Fibroblast of gingiva (primary cell): Measurements from ENCODE around the gene ATP11B.

Experiments used
- DNase-seq: peaks from one replicate; pipeline ENCODE4 v3.0.0-alpha.2; 2011; ENCODE audit warnings: low read depth

ATP11B gene

DNA sequence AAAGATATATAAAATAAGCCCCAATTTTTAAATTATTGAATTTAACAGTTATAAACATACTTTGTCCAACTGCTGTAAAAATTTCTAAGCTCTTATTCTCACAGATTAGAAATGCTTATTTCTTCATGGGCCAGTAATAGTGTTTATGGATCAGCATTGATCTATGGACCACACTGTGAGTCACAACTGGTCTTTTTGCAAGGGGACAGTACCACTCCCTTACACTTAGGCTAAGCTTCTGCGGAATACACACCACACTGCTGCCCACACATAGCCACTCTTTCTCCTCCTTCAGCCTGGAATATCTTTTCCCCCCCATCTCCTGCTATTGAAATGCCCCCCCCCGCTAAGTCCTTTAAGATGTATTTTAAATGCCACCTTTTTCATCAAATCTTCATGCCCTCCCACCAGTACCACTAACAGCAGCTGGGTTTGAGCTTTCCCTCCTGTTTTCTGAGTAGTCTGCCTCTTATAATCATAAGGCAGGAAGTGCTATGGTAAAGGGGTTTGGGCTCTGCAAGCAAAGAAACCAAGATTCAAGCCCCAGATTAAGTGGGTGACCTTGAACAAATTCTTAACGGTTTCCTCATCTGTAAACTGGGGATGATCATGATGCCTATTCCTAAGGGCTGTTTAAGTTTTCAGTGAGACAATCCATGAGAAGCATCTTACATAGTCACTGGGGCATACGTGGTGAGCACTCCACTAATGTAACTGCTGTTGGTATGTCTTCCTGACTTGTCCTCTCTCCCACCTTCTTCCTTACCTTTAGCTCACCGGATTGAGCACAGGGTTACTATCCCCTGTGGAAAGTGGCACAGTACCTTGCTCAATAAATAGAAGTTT lies 117.9 kb downstream of the ATP11B start:
- no peak for DNase-seq

DNA sequence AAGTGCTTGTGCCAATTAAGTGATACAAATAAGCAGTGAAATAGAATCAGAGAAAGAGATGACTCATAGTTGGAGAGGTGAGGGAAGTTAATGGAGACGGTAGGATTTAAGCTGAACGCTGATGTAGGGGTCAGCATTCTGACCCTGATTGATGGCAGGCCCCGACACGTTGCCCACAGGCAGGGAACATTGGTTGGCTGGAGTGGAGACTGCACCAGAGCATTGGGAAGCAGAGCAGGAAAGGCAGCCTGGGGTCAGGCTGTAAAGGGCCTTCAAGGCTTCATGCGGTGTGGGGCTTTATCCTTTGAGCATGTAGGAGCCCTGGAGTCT lies 118.4 kb downstream of the ATP11B start:
- DNase-seq, result no peak

- DNase-seq, result no peak
These were observed 119.2 kb downstream of the ATP11B start for GRCh38 chr3:182912474-182912873.

DNA sequence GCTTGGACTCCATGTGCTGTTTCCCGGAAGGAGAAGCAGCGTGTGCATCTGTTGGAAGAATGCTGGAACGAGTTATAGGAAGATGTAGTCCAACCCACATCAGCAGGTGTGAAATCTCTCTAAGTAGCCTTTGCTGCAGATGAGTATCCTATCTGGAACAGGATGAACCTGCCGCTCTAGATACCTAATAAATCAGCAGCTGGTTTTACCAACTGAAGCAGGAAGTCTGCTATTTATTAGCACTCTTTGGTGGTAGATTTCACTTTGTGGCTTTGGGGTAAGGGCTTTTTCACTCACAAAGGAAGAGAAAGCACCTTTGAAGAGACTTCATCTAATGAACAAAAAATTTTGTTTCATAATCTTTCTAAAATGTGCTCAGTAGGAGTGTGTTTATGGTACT lies 120.6 kb downstream of the ATP11B start:
- no peak for DNase-seq

DNA sequence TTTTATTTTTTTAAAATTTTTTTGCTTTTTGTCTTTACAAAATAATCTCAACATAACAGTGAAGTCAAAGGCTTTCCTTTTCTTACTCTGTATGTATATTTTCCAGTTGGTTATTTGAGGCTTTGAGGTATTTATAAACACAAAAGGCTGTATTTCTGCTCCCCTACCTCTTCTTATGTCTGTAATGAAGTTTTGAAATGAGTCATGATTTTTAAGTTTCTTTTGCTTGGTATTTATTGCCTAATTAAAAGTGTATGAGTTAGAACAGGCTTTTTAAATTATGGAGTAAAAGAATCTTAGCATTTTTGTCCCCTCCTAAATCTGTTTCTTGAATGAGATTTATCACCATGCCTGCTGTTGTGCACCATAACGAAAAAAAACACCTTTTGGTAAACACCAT lies 121.0 kb downstream of the ATP11B start:
- DNase-seq, result no peak

DNA sequence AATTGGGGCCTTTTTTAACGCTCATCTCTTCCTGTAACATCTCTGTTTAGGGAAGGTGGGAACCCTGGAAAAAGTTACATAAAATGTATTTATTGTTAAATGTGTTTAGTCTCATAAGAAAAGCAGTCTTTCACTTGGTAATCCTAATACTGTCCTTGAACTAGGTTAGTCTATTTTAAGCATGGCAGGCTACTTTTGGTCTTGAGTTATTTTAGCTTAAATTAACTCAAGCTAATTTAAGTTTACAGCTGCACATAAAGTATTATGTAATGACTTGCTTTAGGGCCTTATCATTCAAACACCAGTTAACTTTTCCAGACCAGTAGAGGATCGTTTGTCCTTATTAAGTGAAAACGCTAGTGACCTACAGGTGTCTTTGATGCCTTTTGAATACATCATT lies 123.8 kb downstream of the ATP11B start:
- DNase-seq, result no peak

GRCh38 chr3:182919866-182920357 lies 126.6 kb downstream of the ATP11B start:
- no peak for DNase-seq

- no peak for DNase-seq
These were observed 127.3 kb downstream of the ATP11B start for GRCh38 chr3:182920515-182921084.

DNA sequence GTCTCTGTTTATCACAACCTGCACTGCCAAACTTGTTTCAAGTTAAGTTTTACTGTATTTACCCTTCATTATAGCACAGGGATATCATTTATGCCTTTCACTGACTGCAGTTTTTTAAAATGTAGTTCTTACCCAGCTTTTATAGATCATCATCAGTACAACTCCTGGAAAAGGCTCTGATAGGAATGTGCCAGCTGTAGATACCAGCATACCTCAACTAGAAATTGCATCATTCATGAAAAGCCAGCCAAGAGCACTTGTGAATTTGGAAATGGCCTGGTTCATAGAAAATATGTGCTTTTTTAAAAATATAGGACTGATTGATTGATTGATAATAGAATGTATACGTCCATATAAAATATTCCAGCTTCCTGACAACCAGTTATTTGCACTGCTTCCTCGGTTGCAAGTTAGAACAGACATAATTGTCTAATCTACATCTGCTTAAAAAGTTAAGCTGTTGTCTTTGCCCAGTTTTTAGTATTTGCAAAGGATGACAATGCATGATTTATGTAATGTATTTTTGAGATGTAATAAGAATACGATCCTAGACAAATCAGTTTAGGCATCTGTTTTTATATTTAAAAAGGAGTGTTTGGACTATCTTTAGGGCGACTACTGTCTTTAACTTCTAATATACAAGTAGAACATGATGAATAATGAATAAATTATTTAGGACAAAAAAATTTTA lies 128.5 kb downstream of the ATP11B start:
- DNase-seq, result peak; percentile 24

DNA sequence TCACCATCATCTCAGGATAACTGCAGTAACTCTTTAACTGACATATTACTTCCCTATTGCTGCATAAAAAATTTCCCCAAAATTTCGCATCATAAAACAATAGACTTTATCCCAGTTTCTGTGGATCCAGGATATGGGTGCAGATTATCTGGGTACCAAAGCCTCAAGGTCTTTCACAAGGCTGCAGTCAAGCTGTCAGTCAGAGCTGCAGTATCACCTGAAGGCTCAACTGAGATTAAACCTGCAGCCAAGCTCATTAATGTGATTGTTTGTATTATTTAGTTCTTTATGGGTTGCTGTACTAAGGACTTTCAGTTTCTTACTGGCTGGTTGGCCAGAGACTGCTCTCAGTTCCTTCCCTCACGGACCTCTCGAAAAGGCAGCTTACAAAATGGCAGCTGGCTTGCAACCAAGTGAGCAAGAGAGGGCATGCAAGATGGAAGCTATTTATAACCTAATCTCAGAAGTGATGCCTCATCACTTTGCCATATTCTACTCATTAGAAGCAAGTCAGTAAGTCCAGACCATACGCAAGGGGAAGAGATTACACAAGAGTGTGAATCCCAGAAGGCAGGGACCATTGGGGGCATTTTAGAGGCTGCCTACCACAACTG lies 132.1 kb downstream of the ATP11B start:
- DNase-seq, result peak; percentile 82

DNA sequence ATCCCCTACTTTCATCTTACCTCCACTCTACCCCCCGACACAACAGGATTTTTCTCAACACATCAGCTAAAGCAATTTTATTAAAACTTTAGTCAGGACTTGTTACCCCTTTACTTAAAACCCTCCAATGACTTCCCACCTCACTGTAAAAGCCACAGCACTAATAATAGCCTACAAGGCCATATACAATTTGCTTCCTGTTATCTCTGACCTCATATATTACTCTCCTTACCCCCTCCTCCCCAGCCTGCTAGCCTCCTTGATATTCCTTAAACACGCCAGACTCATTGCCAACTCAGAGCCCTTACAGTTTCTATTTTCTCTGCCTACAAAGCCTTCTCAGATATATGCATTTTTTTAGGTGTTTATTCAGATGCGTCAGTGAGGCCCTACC lies 132.6 kb downstream of the ATP11B start:
- DNase-seq, result no peak

GRCh38 chr3:182935803-182936202 lies 142.5 kb downstream of the ATP11B start:
- DNase-seq, result no peak

- DNase-seq, result no peak
These were observed 143.1 kb downstream of the ATP11B start for GRCh38 chr3:182936239-182936917.

- no peak for DNase-seq
These were observed 143.6 kb downstream of the ATP11B start for GRCh38 chr3:182936918-182937285.

- DNase-seq, result no peak
These were observed 144.2 kb downstream of the ATP11B start for GRCh38 chr3:182937293-182938051.

DNA sequence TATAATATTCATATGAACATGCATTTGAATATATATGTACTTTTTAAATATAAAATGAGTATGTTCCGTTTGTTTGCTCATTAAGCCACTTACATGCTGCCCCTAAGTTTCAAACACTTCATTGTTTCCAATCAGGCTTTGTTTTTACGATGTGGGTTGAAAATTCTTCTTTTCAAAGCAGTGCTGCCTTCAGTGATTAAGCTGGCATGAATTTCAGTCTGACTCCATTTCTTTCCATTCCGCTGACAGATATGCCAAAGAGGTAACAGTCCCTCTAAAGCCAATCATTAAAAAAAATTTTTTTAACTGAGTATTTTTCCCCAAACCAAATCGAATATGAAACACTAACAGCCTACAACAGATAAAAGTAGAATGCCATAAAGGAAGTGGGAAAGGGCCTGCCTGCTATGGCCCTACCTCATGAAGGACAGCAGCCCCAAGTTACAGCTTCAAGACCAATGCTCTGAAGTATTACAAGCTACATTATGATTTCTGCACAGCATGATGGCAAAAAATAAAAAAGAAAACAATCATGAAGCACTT lies 147.0 kb downstream of the ATP11B start:
- no peak for DNase-seq

DNA sequence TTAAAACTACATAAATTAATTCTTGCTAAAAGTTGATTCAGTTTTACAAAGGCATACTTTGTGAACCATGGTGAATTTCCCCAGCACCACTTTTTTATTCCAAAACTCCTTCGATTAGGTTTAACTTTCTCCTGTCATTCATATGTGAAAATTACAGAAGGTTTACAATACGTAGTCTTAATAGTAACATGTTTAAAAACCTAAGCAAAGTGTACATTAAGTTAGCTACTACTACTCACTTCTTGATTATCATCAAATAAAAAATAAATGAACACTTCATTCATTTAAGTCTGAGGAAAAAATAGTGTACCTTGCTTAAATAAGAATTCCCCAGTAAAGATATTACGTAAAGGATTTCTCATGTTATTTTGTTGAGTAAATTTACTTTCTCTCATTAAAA lies 148.4 kb downstream of the ATP11B start:
- DNase-seq, result no peak

GRCh38 chr3:182947888-182948287 lies 154.6 kb downstream of the ATP11B start:
- DNase-seq, result no peak

DNA sequence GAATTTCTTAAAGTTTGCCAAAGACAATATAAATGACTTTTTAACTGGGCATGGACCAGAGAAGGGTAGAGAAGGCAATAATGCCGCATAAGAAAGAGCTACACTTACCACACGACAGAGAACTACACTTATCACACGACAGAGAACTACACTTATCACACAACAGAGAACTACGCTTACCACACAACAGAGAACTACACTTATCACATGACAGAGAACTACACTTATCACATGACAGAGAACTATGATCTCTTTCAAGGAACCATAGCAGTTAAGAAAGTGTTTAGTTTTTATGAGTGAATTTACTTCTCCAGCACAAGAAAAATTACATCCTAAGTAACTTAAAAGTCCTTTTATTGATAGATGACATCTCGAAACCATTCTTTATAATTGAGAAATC lies 155.0 kb downstream of the ATP11B start:
- no peak for DNase-seq

DNA sequence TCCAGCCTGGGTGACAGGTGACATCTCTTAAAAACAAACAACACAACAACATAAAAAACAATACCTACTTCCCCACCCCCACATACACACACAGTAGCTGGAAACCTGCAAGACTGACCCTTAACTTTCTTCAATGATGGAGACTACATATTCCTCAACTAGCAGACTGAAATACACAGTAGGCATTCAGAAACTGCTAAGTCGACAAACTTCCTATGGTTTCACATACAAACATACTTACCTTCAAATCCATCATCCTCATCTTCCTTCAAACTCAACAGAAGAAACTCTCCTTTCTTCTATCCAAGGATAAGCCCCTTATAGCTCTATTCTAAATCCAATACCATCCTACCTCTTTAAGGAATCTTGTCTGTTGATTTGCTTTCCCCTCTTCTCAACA lies 156.4 kb downstream of the ATP11B start:
- no peak for DNase-seq

DNA sequence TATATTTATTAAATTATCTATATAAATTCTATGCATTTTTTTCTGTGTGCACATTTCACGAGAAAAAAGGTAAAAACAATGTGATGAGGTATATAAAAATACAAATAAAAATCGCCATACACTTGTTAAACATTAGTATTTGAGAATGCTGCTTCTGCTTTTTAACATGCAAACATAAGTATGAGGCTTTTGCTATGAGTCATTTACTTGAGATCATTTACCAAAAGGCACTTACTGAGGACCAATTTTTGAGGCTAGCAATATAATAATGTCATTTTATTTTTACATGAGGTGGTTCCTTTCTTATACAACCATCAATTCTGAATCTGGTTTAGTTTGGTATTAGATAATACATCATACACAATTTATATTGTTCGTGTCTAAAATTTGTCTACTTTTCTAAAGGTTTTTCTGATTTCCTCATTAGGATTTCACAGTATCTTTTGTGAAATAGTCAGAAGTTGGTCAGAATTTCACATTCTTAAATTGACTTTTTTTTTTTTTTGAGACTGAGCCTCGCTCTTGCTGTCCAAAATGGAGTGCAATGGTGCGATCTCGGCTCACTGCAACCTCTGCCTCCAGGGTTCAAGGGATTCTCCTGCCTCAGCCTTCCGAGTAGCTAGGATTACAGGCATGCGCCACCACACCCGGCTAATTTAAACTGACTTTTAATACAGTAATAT lies 161.4 kb downstream of the ATP11B start:
- no peak for DNase-seq
